Measurements from ENCODE around the gene RABL2B.

DNA sequence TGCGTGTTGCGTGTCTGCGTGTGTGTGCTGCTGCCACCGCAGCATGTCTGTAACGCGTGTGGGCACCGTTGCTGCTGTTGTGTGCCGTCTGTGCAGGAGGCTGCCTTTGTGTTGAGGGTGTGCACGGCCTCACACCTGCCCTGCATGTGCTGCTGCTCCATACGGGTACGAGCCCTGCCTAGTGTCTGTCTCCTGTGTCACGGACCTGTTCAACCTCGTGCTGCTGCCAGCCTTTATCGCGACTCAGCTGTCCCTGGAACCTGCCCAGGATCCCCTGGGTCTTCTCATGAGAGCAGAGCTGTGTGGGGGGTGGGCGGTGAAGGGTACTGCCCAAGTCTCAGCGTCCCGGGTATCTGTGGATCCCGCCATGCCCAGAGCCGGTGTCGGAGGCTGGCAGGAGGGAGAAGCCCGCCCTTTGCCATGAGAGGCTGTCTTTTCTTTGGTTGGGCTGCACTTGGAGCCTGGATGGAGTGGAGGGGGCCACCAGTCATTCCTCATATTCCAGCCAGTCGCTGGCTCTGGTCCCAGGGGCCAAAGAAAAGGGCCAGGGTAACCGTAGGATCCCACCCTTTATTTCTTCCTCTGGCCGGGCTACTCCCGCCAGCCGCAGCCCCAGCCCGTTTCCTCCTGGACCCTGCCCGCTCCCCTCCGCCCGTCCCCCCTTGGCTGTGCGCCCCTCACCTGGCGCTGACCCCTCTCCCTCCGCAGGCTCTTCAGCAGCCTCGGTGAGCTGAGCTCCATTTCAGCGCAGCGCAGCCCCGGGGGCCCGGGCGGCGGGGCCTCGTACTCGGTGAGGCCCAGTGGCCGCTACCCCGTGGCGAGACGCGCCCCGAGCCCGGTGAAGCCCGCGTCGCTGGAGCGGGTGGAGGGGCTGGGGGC, 53.2 kb downstream of the RABL2B start:
- no peak for TF ChIP-seq EZH2 (IDR thresholded peaks at IDR 0.05; ENCODE audit: insufficient read depth, poor library complexity, severe bottlenecking)
- no peak for TF ChIP-seq EZH2phosphoT487 (IDR thresholded peaks at IDR 0.05; ENCODE audit: insufficient read depth, low read depth)
